Measurements from ENCODE around the gene ESYT1.

GRCh38 chr12:56122637-56123036, 5.4 kb upstream of the ESYT1 start:
- TF ChIP-seq CTCF (IDR thresholded peaks at IDR 0.05), result no peak
- no peak for TF ChIP-seq POLR2AphosphoS5 (IDR thresholded peaks at IDR 0.05; ENCODE audit: low read depth, low read length)
- TF ChIP-seq REST (IDR thresholded peaks at IDR 0.05; ENCODE audit: insufficient read depth in 1 of 2, low read depth in 2 of 2, low read length in 1 of 2), result no peak
- no peak for TF ChIP-seq TCF7L2 (IDR thresholded peaks at IDR 0.05; ENCODE audit: low read depth, low read length)
